HG03108 (cell line): ENCODE measurements around the gene SBF1.
"Not testable (repeated sequence)": the region's sequence is repeated elsewhere in the genome, so short reads cannot be mapped to it uniquely, and the experiment has no call there.

Experiments
- ATAC-seq: cut with Tn5 transposase; IDR thresholded peaks from one replicate; pipeline ENCODE4 v1.9.1; 2021; ENCODE audit warnings: moderate library complexity; ENCODE audit not compliant: unreplicated experiment

The SBF1 gene

GRCh38 chr22:50445880-50446707 is 28.7 kb downstream of the SBF1 start:
- no peak for ATAC-seq

- ATAC-seq: no peak
Observed at GRCh38 chr22:50445071-50445879, 29.6 kb downstream of the SBF1 start.

- no peak for ATAC-seq
Observed at GRCh38 chr22:50444663-50445062, 30.2 kb downstream of the SBF1 start.

GRCh38 chr22:50443801-50444625 is 30.8 kb downstream of the SBF1 start:
- ATAC-seq: no peak

GRCh38 chr22:50443197-50443596 is 31.6 kb downstream of the SBF1 start:
- no peak for ATAC-seq

- no peak for ATAC-seq
Observed at GRCh38 chr22:50441428-50441993, 33.3 kb downstream of the SBF1 start.

GRCh38 chr22:50440544-50441249 is 34.1 kb downstream of the SBF1 start:
- ATAC-seq: no peak

GRCh38 chr22:50439871-50440331 is 34.9 kb downstream of the SBF1 start:
- ATAC-seq: no peak

- ATAC-seq: no peak
Observed at GRCh38 chr22:50439314-50439870, 35.4 kb downstream of the SBF1 start.

GRCh38 chr22:50438305-50439275 is 36.2 kb downstream of the SBF1 start:
- no peak for ATAC-seq

- no peak for ATAC-seq
Observed at GRCh38 chr22:50437511-50438304, 37.1 kb downstream of the SBF1 start.

GRCh38 chr22:50436841-50437341 is 37.9 kb downstream of the SBF1 start:
- no peak for ATAC-seq

- no peak for ATAC-seq
Observed at GRCh38 chr22:50436015-50436830, 38.6 kb downstream of the SBF1 start.

- no peak for ATAC-seq
Observed at GRCh38 chr22:50435291-50436014, 39.4 kb downstream of the SBF1 start.

GRCh38 chr22:50434849-50435248 is 40.0 kb downstream of the SBF1 start:
- no peak for ATAC-seq

GRCh38 chr22:50432877-50433510 is 41.8 kb downstream of the SBF1 start:
- not testable (repeated sequence) for ATAC-seq
